Activated B cell treated with CpG ODN at 0.5 μM for 24 hours (primary cell): ENCODE results near the gene PEX3. TPM values are rescaled to one million over a fixed set of nuclear protein-coding genes. Genes with fewer than 3 reads are reported as not detected.
A peak's percentile ranks its signal among the peaks of the same experiment; 100 is the strongest.

Source experiments
- ATAC-seq: fragments of 200-7000 bp; cut with Tn5 transposase; one replicate; pipeline ENCODE4 v1.10.0; 2021; ENCODE audit warnings: low read depth, mild to moderate bottlenecking, moderate library complexity
- CTCF ChIA-PET: fragments of 350-600 bp; sonication (Branson Sonifier 250); formaldehyde crosslinking; loops from one replicate; lab custom pipeline; 2021; ENCODE audit warnings: antibody characterized with exemption; lab: Charles Lee
- POLR2A ChIA-PET: fragments of 350-600 bp; sonication (Branson Sonifier 250); formaldehyde crosslinking; loops from one replicate; lab custom pipeline; 2021; ENCODE audit warnings: antibody characterized with exemption; lab: Charles Lee
- DNase-seq: peaks from one replicate; pipeline ENCODE4 v3.0.0; 2022
- H3K27ac Mint-ChIP-seq: one replicate; pipeline ENCODE4 v1.8.0; 2020; ENCODE audit warnings: mixed read lengths
- H3K27me3 Mint-ChIP-seq: one replicate; pipeline ENCODE4 v1.8.0; 2021; ENCODE audit warnings: mixed read lengths
- H3K36me3 Mint-ChIP-seq: one replicate; pipeline ENCODE4 v1.8.0; 2021; ENCODE audit warnings: low read depth, mixed read lengths
- H3K4me1 Mint-ChIP-seq: one replicate; pipeline ENCODE4 v1.8.0; 2021; ENCODE audit warnings: mixed read lengths
- H3K4me3 Mint-ChIP-seq: one replicate; pipeline ENCODE4 v1.8.0; 2020; ENCODE audit warnings: mild to moderate bottlenecking, mixed read lengths
- H3K9me3 Mint-ChIP-seq: one replicate; pipeline ENCODE4 v1.8.0; 2020; ENCODE audit warnings: mixed read lengths
- intact Hi-C: fragments of 100-400 bp; cut with micrococcal nuclease; formaldehyde crosslinking; loops from one replicate; pipeline ENCODE4 v1.15.1; 2024
- total RNA-seq: library from RNA; stranded (reverse); gene quantifications from 2 replicates; pipeline ENCODE4 v1.2.3, GENCODE V29; 2022
- TF ChIP-seq, protein P1 (sequence below): fragments of 200-600 bp; IDR thresholded peaks from one replicate; pipeline ENCODE4 v1.8.0; 2022; ENCODE audit warnings: antibody characterized with exemption, mild to moderate bottlenecking

PEX3 gene
- total RNA-seq, 1 donor from 2014 or later: 26.5 TPM

DNA sequence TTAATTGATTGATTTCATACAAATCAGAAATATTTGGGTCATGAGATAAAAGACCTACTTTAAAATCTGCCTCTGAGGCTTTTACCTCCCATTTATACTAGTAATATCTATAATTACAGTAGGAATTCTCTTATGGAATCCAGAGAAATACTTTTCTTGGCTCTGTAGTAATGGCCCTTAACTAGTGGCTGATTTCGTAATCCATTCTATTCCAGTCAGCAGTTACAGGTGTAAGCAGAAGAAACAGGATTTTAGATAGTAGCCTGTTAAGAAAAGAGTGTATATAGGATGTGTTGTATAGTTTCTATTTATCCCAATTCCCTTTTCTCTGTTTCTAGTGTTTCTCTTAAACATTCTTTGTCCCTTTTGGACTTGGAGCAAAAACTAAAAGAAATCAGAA, 21.2 kb downstream of the PEX3 start:
- intact Hi-C loops: loop anchor here (10.0 kb wide), 1 partner anchor 203 kb away; the partner anchor contains the start of gene PHACTR2
- H3K4me3 Mint-ChIP-seq: no peak overlapping the region
- no peaks in the 10 kb centered on the region for H3K4me1 Mint-ChIP-seq

GRCh38 chr6:143476545-143476944, 25.9 kb downstream of the PEX3 start:
- H3K4me1 Mint-ChIP-seq: peaks cover 15% of the 10 kb centered on the region
- H3K27me3 Mint-ChIP-seq: no peaks in the 10 kb centered on the region
- no peaks in the 10 kb centered on the region for H3K9me3 Mint-ChIP-seq
- CTCF ChIA-PET: no interaction called here
- H3K27ac Mint-ChIP-seq: no peak overlapping the region
- POLR2A ChIA-PET: no interaction called here
- TF ChIP-seq, protein P1, sequence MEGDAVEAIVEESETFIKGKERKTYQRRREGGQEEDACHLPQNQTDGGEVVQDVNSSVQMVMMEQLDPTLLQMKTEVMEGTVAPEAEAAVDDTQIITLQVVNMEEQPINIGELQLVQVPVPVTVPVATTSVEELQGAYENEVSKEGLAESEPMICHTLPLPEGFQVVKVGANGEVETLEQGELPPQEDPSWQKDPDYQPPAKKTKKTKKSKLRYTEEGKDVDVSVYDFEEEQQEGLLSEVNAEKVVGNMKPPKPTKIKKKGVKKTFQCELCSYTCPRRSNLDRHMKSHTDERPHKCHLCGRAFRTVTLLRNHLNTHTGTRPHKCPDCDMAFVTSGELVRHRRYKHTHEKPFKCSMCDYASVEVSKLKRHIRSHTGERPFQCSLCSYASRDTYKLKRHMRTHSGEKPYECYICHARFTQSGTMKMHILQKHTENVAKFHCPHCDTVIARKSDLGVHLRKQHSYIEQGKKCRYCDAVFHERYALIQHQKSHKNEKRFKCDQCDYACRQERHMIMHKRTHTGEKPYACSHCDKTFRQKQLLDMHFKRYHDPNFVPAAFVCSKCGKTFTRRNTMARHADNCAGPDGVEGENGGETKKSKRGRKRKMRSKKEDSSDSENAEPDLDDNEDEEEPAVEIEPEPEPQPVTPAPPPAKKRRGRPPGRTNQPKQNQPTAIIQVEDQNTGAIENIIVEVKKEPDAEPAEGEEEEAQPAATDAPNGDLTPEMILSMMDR: no peak
- intact Hi-C loops: loop anchor here (10.0 kb wide), 1 partner anchor 198 kb away; the partner anchor contains the start of gene PHACTR2
- no peak for DNase-seq
- ATAC-seq: no peak
- H3K36me3 Mint-ChIP-seq: peaks cover 66% of the 10 kb centered on the region
- H3K4me3 Mint-ChIP-seq: no peak overlapping the region

More for the DNA sequence above, 21.2 kb downstream of the PEX3 start:
- DNase-seq (no peak), ATAC-seq (no peak)
- Mint-ChIP-seq H3K36me3 (peaks cover 72% of the 10 kb centered on the region), H3K27ac (no peak overlapping the region), H3K9me3 (no peaks in the 10 kb centered on the region), H3K27me3 (no peaks in the 10 kb centered on the region)
- ChIA-PET POLR2A (no interaction called here), CTCF (no interaction called here)
- TF ChIP-seq, protein P1: no peak

GRCh38 chr6:143478479-143479062, 28.0 kb downstream of the PEX3 start:
- ChIA-PET CTCF (no interaction called here), POLR2A (interaction anchor here (0.6 to 1.2 kb wide), 4 partner anchors 28 to 88 kb away, joined by 3 to 7 read pairs (median 3); partner anchors contain the start of genes ADAT2, FUCA2 and PEX3)

GRCh38 chr6:143482593-143482992, 32.0 kb downstream of the PEX3 start:
- TF ChIP-seq, protein P1: no peak
- POLR2A ChIA-PET: no interaction called here
- Mint-ChIP-seq H3K36me3 (peaks cover 23% of the 10 kb centered on the region), H3K9me3 (no peaks in the 10 kb centered on the region), H3K27ac (no peak overlapping the region), H3K4me1 (peaks cover 9% of the 10 kb centered on the region), H3K27me3 (no peaks in the 10 kb centered on the region), H3K4me3 (no peak overlapping the region)
- DNase-seq: no peak
- no peak for ATAC-seq
- CTCF ChIA-PET: no interaction called here
- intact Hi-C loops: no loop called here

More at GRCh38 chr6:143478479-143479062, 28.0 kb downstream of the PEX3 start:
- H3K4me3 Mint-ChIP-seq: no peak overlapping the region
- TF ChIP-seq, protein P1: no peak
- H3K36me3 Mint-ChIP-seq: peaks cover 50% of the 10 kb centered on the region
- no peaks in the 10 kb centered on the region for H3K27me3 Mint-ChIP-seq
- DNase-seq: no peak
- no peaks in the 10 kb centered on the region for H3K9me3 Mint-ChIP-seq
- intact Hi-C loops: loop anchor here (1.0 to 10.0 kb wide), 3 partner anchors 58 to 196 kb away; partner anchors contain the start of gene PHACTR2
- ATAC-seq: peak; percentile 79
- H3K4me1 Mint-ChIP-seq: peaks cover 15% of the 10 kb centered on the region
- peak overlapping the region; percentile 76 for H3K27ac Mint-ChIP-seq

- TF ChIP-seq, protein P1: no peak
- H3K4me1 Mint-ChIP-seq: no peaks in the 10 kb centered on the region
- ATAC-seq (no peak), DNase-seq (no peak)
- ChIA-PET POLR2A (interaction anchor here (0.6 kb wide), 1 partner anchor 698 kb away, joined by 6 read pairs; no protein-coding TSS in a partner anchor), CTCF (no interaction called here)
- intact Hi-C loops: no loop called here
- no peak overlapping the region for H3K27ac Mint-ChIP-seq
- no peak overlapping the region for H3K4me3 Mint-ChIP-seq
- peaks cover 15% of the 10 kb centered on the region for H3K36me3 Mint-ChIP-seq
- H3K9me3 Mint-ChIP-seq: no peaks in the 10 kb centered on the region
- no peaks in the 10 kb centered on the region for H3K27me3 Mint-ChIP-seq
Observed at GRCh38 chr6:143485967-143486366, 35.4 kb downstream of the PEX3 start.
